GM12891 (cell line): ENCODE data around the gene SUPT20H.

Experiments
- PAX5 ChIP-seq: IDR thresholded peaks from 2 replicates; pipeline ENCODE4 v1.6.1; 2011; ENCODE audit warnings: low read length, moderate library complexity, mild to moderate bottlenecking; ENCODE audit not compliant: insufficient read depth, severe bottlenecking
- POLR2A ChIP-seq: IDR thresholded peaks from 2 replicates; pipeline ENCODE4 v1.6.1; 2011; ENCODE audit warnings: low read depth, low read length, control low read depth
- POLR2AphosphoS5 ChIP-seq: IDR thresholded peaks from 2 replicates; pipeline ENCODE4 v1.6.1; 2011; ENCODE audit warnings: low read depth, low read length, control low read depth
- POU2F2 ChIP-seq: IDR thresholded peaks from 2 replicates; pipeline ENCODE4 v1.6.1; 2011; ENCODE audit warnings: low read depth, mild to moderate bottlenecking, control low read depth, low read length, moderate library complexity
- SPI1 ChIP-seq: IDR thresholded peaks from 2 replicates; pipeline ENCODE4 v1.6.1; 2011; ENCODE audit warnings: low read depth, low read length, control low read depth
- TAF1 ChIP-seq: IDR thresholded peaks from 2 replicates; pipeline ENCODE4 v1.6.1; 2011; ENCODE audit warnings: low read depth, low read length, control low read depth

DNA sequence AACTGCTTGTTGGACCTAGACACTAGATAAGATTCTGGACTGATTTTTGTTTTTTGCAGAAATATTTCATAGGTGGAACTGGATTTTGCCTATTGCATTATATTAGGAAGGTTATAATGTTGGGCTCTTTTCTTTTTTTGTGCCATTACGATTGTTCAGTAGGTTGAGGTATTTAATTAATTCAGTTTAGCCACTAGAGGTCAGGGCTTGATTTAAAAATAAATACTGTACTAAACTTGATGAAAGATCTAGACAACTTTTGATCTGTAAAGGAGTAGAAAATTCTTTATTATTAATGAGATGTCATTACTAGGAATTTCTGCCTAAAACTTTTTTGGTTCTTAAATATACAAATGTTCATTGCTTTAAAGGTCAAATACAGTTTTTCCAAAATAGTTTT is 15.2 kb upstream of the SUPT20H start:
- TF ChIP-seq POLR2A = no peak
- no peak for TF ChIP-seq SPI1
- TF ChIP-seq POLR2AphosphoS5 = no peak
- TF ChIP-seq POU2F2 = no peak
- no peak for TF ChIP-seq TAF1
- TF ChIP-seq PAX5 = no peak
